Activated CD4-positive, alpha-beta T cell treated with anti-CD3 and anti-CD28 coated beads, Interleukin-2, Interleukin-6, amounts not matched to agents 100 ng/mL and 50 ng/mL, durations not matched to agents 16 hours and 8 hours (primary cell): ENCODE data around the gene ZNF593.
A peak's percentile ranks its signal among the peaks of the same experiment; 100 is the strongest.

Experiments used
- DNase-seq: peaks from one replicate; pipeline ENCODE4 v3.0.0-alpha.2; 2020

ZNF593 gene

GRCh38 chr1:26153966-26154532 is 15.7 kb upstream of the ZNF593 start:
- DNase-seq: no peak

GRCh38 chr1:26154750-26155149 is 15.0 kb upstream of the ZNF593 start:
- no peak for DNase-seq

GRCh38 chr1:26155370-26156284 is 14.1 kb upstream of the ZNF593 start:
- no peak for DNase-seq

GRCh38 chr1:26156285-26157038 is 13.2 kb upstream of the ZNF593 start:
- DNase-seq: no peak

GRCh38 chr1:26158271-26158907 is 11.3 kb upstream of the ZNF593 start:
- no peak for DNase-seq

GRCh38 chr1:26158908-26159742 is 10.6 kb upstream of the ZNF593 start, which contains the start of gene FAM110D:
FAM110D (plus strand) TSS chr1:26159079; CDS start chr1:26161292, 2,213 bp downstream.
- no peak for DNase-seq

- no peak for DNase-seq
Measured at GRCh38 chr1:26159743-26160039, 10.0 kb upstream of the ZNF593 start.

- DNase-seq: no peak
Measured at GRCh38 chr1:26160527-26161414, 8.9 kb upstream of the ZNF593 start.

- DNase-seq: peak; percentile 45
Measured at GRCh38 chr1:26161415-26162219, 8.1 kb upstream of the ZNF593 start.

GRCh38 chr1:26162220-26162709 is 7.4 kb upstream of the ZNF593 start:
- DNase-seq: no peak

- DNase-seq: no peak
Measured at GRCh38 chr1:26163684-26164035, 6.0 kb upstream of the ZNF593 start.

GRCh38 chr1:26164036-26164860 is 5.5 kb upstream of the ZNF593 start:
- peak; percentile 55 for DNase-seq

- DNase-seq: no peak
Measured at GRCh38 chr1:26164861-26165842, 4.6 kb upstream of the ZNF593 start.

GRCh38 chr1:26166719-26167281 is 2.9 kb upstream of the ZNF593 start:
- no peak for DNase-seq

- DNase-seq: no peak
Measured at GRCh38 chr1:26168410-26169197, 1.1 kb upstream of the ZNF593 start, which contains the start of gene C1orf232. C1orf232 (minus strand) TSS chr1:26168963; CDS start chr1:26168499, 464 bp downstream.

- DNase-seq: no peak
Measured at GRCh38 chr1:26169198-26169554, 532 bp upstream of the ZNF593 start.

- no peak for DNase-seq
Measured at GRCh38 chr1:26170472-26170821, 739 bp downstream of the ZNF593 start.
